Activated T-cell treated with anti-CD3 and anti-CD28 coated beads, Interleukin-2, amount 50 U/mL, for 4 hours (primary cell): ENCODE measurements around the gene PLPPR4. TPM values are rescaled to one million over a fixed set of nuclear protein-coding genes. Genes with fewer than 3 reads are reported as not detected.
"Not testable (repeated sequence)": the region's sequence is repeated elsewhere in the genome, so short reads cannot be mapped to it uniquely, and the experiment has no call there.

Experiments used
- ATAC-seq, 2 donors: fragments of 200-7000 bp; cut with Tn5 transposase; one replicate each; pipeline ENCODE4 v1.10.0; 2021
- DNase-seq: peaks from one replicate; pipeline ENCODE4 v3.0.0-alpha.2; 2020
- H3K27me3 Mint-ChIP-seq: one replicate; pipeline ENCODE4 v1.8.0; 2021; ENCODE audit warnings: low read depth, mixed read lengths
- H3K36me3 Mint-ChIP-seq: one replicate; pipeline ENCODE4 v1.8.0; 2022; ENCODE audit warnings: mixed read lengths; ENCODE audit not compliant: insufficient read depth
- H3K4me1 Mint-ChIP-seq: one replicate; pipeline ENCODE4 v1.8.0; 2021; ENCODE audit warnings: low read depth, mixed read lengths
- H3K4me3 Mint-ChIP-seq: one replicate; pipeline ENCODE4 v1.8.0; 2021; ENCODE audit warnings: mild to moderate bottlenecking, moderate library complexity, mixed read lengths
- H3K9me3 Mint-ChIP-seq: one replicate; pipeline ENCODE4 v1.8.0; 2021; ENCODE audit warnings: mixed read lengths
- total RNA-seq, 3 donors: library from RNA; stranded (reverse); gene quantifications; one replicate each; pipeline ENCODE4 v1.2.1, GENCODE V29; 2021

PLPPR4 gene
- total RNA-seq, 3 donors from 2014 or later: not detected

DNA sequence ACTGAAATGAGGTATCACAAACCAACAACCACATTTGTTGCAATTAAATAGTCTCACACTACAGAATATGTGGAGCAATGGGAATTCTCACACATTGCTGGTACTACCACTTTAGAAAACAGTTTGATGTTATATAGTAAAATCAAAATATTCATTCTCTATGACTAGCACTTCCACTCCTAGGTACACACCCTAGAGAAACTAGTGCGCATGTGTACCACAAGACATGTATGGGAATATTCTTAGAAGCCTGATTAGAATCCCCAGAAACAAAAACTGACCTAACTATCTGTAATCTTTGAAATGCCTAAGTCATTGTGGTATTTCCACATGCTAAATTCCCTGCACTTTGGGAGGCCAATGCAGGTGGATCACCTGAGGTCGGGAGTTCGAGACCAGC lies 18.1 kb upstream of the PLPPR4 start:
- ATAC-seq (no peak), DNase-seq (no peak)
- H3K4me3 Mint-ChIP-seq: no peak overlapping the region
- peaks cover 4% of the 10 kb centered on the region for H3K27me3 Mint-ChIP-seq
- no peaks in the 10 kb centered on the region for H3K4me1 Mint-ChIP-seq
- H3K36me3 Mint-ChIP-seq: no peaks in the 10 kb centered on the region
- no peaks in the 10 kb centered on the region for H3K9me3 Mint-ChIP-seq

DNA sequence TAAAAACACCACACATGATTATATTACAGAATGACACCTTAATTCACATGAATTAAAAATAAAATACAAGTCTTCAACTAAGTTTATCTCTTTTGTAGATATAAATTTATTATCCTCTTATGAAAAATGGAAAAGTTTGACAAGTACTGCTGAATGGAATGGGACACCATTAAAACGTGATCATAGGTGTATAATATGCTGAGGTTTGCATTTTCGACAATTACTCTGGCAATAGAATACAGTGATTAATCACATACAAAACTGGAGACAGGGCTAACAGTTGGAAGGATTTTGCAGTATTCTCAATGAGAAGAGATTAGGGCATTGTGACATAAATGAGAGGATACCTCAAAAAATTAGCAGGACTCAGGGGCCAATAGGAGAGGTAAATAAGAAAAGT lies 17.1 kb upstream of the PLPPR4 start:
- DNase-seq: no peak
- Mint-ChIP-seq H3K4me3 (no peak overlapping the region), H3K4me1 (no peaks in the 10 kb centered on the region), H3K27me3 (peaks cover 4% of the 10 kb centered on the region), H3K36me3 (no peaks in the 10 kb centered on the region), H3K9me3 (no peaks in the 10 kb centered on the region)
- ATAC-seq: no peak

DNA sequence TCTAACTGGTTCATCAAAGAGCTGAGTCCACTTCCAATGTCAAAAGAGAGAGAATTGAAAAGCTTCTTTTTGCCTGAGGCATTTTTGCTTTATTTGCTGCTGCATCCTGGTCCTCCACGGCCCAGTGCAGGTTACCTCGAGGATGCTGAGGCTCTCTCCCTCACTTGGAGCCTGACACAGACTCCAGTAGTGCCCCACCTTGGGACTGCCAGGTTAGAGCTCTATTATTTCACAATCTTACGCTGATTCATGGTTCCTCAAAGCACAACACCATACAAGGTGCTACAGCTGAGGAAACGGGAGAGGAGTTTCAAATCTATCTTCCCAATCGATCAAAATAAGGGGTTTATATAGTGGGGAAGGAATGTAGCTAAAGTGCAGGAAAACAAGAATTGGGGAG lies 13.6 kb upstream of the PLPPR4 start:
- no peak overlapping the region for H3K4me3 Mint-ChIP-seq
- no peaks in the 10 kb centered on the region for H3K4me1 Mint-ChIP-seq
- ATAC-seq (no peak), DNase-seq (no peak)
- peaks cover 4% of the 10 kb centered on the region for H3K27me3 Mint-ChIP-seq
- H3K9me3 Mint-ChIP-seq: no peaks in the 10 kb centered on the region
- H3K36me3 Mint-ChIP-seq: no peaks in the 10 kb centered on the region

DNA sequence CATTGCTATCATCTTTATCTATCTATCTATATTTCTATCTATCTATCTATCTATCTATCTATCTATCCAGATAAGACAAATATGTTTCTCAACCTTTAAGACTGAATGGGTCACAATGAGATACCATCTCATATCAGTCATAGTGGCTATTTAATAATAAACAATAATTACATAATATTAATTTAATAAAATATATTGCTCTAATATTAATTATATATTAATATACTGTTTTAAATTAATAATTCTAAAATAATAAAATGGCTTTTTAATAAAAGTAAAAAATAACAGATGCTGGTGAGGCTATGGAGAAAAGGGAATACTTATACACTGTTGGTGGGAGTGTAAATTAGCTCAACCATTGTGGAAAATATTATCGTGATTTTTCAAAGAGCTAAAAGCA lies 13.0 kb upstream of the PLPPR4 start:
- no peaks in the 10 kb centered on the region for H3K4me1 Mint-ChIP-seq
- H3K36me3 Mint-ChIP-seq: no peaks in the 10 kb centered on the region
- peaks cover 4% of the 10 kb centered on the region for H3K27me3 Mint-ChIP-seq
- no peak for ATAC-seq
- no peaks in the 10 kb centered on the region for H3K9me3 Mint-ChIP-seq
- DNase-seq: no peak
- no peak overlapping the region for H3K4me3 Mint-ChIP-seq

DNA sequence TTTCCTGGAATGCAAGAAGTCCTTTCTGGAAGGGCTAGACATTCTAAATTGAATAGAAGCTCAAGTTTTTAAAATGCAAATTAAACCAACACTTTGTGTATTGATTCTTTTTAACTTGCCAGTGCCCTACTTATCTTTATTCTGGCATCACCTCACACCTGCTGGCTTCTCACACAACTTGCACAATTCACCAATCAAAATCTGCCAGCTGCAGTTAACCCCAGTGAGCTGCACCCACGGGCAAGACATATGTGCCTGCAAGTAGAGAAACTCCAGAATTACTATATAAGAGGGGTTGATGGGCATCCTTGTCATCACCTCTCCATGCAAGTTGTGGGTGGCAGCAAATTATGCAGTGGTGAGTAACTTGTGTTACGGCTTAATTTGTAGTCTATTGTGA lies 11.7 kb upstream of the PLPPR4 start:
- H3K9me3 Mint-ChIP-seq: no peaks in the 10 kb centered on the region
- no peaks in the 10 kb centered on the region for H3K4me1 Mint-ChIP-seq
- H3K4me3 Mint-ChIP-seq: no peak overlapping the region
- H3K27me3 Mint-ChIP-seq: peaks cover 4% of the 10 kb centered on the region
- ATAC-seq (no peak), DNase-seq (no peak)
- no peaks in the 10 kb centered on the region for H3K36me3 Mint-ChIP-seq

DNA sequence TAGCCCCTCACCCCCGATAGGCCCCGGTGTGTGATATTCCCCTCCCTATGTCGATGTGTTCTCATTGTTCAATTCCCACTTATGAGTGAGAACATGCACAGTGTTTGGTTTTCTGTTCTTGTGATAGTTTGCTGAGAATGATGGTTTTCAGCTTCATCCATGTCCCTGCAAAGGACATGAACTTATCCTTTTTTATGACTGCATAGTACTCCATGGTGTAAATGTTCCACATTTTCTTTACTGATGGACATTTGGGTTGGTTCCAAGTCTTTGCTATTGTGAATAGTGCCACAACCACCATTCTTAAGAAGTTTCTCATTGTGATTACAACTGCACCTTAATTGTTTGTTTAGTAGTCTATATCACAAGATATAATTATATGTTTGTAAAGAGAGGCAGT lies 3.9 kb upstream of the PLPPR4 start:
- H3K4me1 Mint-ChIP-seq, H3K4me3 Mint-ChIP-seq, H3K36me3 Mint-ChIP-seq, ATAC-seq, H3K9me3 Mint-ChIP-seq, DNase-seq: not testable (repeated sequence)
- peaks cover 30% of the 10 kb centered on the region for H3K27me3 Mint-ChIP-seq

DNA sequence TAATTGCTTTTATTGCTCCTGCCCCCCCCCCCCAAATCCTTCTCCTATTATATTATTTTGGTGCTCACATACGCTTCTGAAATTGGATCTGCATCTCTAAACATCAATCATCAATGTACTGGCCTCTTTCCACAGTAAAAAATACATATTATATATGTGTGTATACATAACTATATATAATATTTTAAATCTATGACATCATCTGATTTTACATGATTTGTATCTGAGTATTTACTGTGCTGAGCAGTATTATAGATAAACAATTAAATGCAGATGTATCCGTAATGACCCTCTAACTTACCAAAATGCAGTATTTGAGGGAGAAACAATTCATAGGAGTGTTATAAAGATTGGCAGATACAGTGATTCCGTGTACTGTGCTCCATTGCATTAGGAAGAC lies 832 bp downstream of the PLPPR4 start:
- DNase-seq (no peak), ATAC-seq (no peak)
- H3K36me3 Mint-ChIP-seq: no peaks in the 10 kb centered on the region
- H3K4me1 Mint-ChIP-seq: no peaks in the 10 kb centered on the region
- H3K9me3 Mint-ChIP-seq: no peaks in the 10 kb centered on the region
- H3K4me3 Mint-ChIP-seq: no peak overlapping the region
- peaks cover 37% of the 10 kb centered on the region for H3K27me3 Mint-ChIP-seq

DNA sequence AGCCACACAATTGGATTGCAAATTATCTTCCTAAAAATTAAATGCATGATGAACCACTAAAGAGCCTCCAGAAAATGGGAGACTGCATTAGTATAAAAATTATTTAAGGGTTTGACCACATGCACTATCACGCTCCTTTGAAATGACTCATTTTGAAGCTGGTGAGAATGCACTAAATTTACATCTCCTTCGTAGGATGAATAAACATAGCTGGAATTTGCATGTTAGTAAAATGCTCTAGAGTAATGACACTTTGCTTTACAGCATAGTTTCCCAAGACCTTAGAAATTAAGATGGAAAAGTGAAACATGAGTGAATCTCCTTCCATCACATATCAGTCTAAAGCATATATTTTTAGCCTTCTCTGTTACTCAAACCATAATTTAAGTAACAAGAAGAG lies 2.4 kb downstream of the PLPPR4 start:
- no peak for DNase-seq
- Mint-ChIP-seq H3K36me3 (no peaks in the 10 kb centered on the region), H3K4me3 (no peak overlapping the region), H3K9me3 (no peaks in the 10 kb centered on the region), H3K27me3 (peaks cover 35% of the 10 kb centered on the region), H3K4me1 (no peaks in the 10 kb centered on the region)
- no peak for ATAC-seq

DNA sequence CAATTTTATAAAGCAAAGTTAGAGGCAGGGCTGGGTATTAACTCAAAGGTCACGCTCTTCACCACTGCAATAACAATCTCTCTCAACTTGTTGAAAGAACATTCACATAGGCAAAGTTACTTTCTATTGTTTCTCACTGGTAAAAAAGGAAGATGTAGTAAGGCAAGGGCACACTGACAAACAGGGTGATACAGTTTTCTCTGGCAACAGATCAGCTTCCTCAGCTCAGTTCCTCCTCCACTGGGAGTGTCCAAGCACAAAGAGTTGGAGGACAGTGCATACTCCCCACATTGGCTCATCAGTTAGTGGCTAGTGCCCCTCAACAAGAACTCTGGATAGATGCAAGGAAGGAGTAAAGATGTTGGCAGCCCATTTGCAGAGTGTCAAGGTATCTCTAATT lies 3.7 kb downstream of the PLPPR4 start:
- peaks cover 1% of the 10 kb centered on the region for H3K9me3 Mint-ChIP-seq
- H3K4me1 Mint-ChIP-seq: no peaks in the 10 kb centered on the region
- peaks cover 24% of the 10 kb centered on the region for H3K27me3 Mint-ChIP-seq
- ATAC-seq (no peak), DNase-seq (no peak)
- no peak overlapping the region for H3K4me3 Mint-ChIP-seq
- no peaks in the 10 kb centered on the region for H3K36me3 Mint-ChIP-seq

DNA sequence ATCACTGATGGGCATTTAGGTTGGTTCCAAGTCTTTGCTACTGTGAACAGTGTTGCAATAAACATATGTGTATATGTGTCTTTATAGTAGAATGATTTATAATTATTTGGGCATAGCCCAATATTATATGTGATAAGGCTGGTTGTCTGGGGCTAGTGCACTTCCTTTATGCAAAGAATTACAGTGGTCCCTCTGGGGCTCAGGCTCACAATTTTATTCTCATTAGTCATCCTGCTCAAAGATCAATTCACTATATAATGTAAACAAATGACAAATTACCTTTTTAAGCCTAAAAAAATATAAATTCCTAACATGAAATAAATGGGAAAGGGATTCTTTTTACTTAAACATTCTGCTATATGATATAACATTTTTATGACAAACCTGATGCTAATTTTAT lies 5.0 kb downstream of the PLPPR4 start:
- peaks cover 14% of the 10 kb centered on the region for H3K27me3 Mint-ChIP-seq
- peaks cover 11% of the 10 kb centered on the region for H3K9me3 Mint-ChIP-seq
- H3K4me3 Mint-ChIP-seq: no peak overlapping the region
- no peaks in the 10 kb centered on the region for H3K36me3 Mint-ChIP-seq
- no peaks in the 10 kb centered on the region for H3K4me1 Mint-ChIP-seq
- no peak for DNase-seq
- no peak for ATAC-seq

DNA sequence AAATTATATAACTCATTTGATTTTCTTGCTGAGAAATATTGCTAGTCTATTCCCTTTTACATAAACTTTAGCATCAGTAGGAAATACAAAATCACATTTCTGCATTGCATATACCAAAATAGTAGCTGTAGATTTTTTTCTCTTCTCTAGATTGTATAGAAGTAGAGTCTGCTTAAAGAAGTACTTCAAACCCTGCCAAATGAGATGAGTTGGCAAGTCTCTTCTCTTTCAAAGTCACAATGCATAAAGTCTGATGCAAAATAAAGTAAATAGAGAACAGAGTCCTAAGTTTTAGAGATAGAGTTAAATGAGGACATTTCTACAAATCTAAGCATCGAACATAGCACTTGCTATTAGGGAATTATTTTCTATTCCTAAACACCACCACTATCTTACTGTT lies 6.4 kb downstream of the PLPPR4 start:
- Mint-ChIP-seq H3K9me3 (peaks cover 16% of the 10 kb centered on the region), H3K36me3 (no peaks in the 10 kb centered on the region)
- ATAC-seq: no peak

DNA sequence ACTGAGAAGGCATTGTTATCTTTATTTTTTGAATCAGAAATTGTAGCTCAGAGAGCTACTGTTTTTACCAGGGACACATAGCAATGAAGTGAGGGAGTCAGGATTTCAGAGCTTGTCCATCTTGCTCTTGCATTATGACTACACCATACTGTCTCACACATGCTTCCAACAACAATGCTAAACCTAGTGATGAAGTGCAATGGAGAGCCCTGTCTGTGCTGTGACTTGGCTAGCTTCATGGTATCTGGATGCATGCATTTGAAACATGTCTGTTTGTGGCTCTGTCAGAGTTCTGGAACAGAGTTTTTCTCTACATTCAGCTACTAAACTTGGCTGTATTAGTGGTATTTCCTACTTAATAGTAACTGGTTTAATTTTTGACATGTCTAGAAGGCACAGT lies 7.0 kb downstream of the PLPPR4 start:
- H3K9me3 Mint-ChIP-seq: peaks cover 16% of the 10 kb centered on the region
- DNase-seq (no peak), ATAC-seq (no peak)
- H3K4me1 Mint-ChIP-seq: no peaks in the 10 kb centered on the region
- H3K27me3 Mint-ChIP-seq: peaks cover 1% of the 10 kb centered on the region
- no peaks in the 10 kb centered on the region for H3K36me3 Mint-ChIP-seq
- no peak overlapping the region for H3K4me3 Mint-ChIP-seq

More for the DNA sequence above, 6.4 kb downstream of the PLPPR4 start:
- Mint-ChIP-seq H3K4me3 (no peak overlapping the region), H3K27me3 (peaks cover 4% of the 10 kb centered on the region), H3K4me1 (no peaks in the 10 kb centered on the region)
- DNase-seq: no peak

DNA sequence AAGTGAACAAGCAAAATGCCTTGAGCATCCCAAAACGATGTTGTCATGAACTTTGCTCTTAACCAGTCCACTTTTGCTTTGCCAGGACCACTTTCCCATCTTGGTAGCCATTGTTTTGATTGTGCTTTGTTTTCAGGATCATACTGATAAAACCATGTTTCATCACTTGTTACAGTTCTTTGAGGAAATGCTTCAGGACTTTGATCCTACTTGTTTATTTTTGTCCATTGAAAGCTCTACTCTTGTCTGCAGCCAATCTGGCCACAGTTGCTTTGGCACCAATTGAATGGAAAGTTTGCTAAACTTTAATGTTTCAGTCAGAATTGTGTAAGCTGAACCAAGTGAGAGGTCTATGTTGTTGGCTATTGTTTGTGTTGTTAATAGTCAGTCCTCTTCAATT lies 12.8 kb downstream of the PLPPR4 start:
- Mint-ChIP-seq H3K9me3 (peaks cover 16% of the 10 kb centered on the region), H3K4me1 (no peaks in the 10 kb centered on the region), H3K36me3 (no peaks in the 10 kb centered on the region), H3K4me3 (no peak overlapping the region), H3K27me3 (peaks cover 4% of the 10 kb centered on the region)
- DNase-seq (no peak), ATAC-seq (no peak)

DNA sequence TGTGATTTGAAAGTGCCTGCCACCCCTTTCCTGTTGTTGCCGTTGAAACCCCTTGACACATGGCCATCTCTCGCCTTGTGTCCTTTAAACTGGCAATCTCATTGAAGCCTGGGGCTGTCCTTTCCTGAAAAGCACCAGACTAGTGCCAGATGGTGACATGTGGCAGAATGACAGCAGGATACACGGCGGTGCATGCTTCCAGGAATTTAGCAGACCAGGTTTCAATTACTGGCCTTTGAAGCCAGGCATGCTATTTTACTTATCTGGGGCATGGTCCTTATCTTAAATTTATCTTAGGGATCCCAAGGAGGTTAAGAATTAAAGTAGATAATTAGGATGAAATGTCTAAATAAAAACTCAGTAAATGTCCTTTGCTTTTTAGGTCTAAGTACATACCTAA lies 15.2 kb downstream of the PLPPR4 start:
- Mint-ChIP-seq H3K27me3 (peaks cover 5% of the 10 kb centered on the region), H3K4me3 (no peak overlapping the region), H3K36me3 (no peaks in the 10 kb centered on the region), H3K9me3 (peaks cover 4% of the 10 kb centered on the region), H3K4me1 (no peaks in the 10 kb centered on the region)
- ATAC-seq (no peak), DNase-seq (no peak)

DNA sequence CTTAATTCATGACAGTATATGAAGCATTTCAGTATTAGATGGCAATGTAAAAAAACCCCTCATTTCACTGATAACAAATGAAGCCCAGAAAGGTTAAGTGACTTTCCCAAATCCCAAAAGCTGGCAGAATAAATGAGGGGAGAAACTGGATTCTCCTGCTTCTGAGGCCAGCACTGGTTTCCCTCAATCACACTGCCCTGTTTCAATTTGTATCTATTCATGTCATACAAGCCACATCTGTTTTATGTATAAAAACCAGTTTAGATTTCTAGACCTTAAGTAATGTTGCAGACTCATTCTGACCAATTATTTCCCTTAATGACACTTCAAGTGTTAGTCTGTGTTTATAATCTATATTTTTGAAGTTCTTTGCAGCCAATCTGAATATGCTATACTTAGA lies 16.8 kb downstream of the PLPPR4 start:
- ATAC-seq: no peak
- Mint-ChIP-seq H3K9me3 (no peaks in the 10 kb centered on the region), H3K36me3 (no peaks in the 10 kb centered on the region), H3K4me1 (no peaks in the 10 kb centered on the region), H3K4me3 (no peak overlapping the region), H3K27me3 (peaks cover 5% of the 10 kb centered on the region)
- no peak for DNase-seq

DNA sequence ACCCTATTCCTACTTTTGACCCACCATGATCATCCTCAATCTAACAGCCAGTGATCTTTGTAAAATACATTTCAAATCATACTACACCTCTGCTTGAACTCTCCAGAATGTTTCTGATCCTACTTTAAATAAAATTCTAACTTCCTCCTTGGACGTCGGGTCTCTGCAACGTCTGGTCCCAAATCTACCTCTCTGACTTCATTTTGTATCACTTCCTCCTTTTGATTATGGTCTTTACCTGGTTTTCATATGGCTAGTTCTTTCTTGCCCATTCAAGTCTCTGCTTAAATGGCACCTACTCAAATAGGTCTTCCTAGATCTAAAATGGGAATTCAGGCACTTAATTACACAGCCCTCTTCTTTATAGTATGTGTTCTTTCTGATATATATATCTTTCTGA lies 18.2 kb downstream of the PLPPR4 start:
- DNase-seq (no peak), ATAC-seq (no peak)
- Mint-ChIP-seq H3K4me3 (no peak overlapping the region), H3K36me3 (no peaks in the 10 kb centered on the region), H3K27me3 (peaks cover 7% of the 10 kb centered on the region), H3K4me1 (no peaks in the 10 kb centered on the region), H3K9me3 (peaks cover 4% of the 10 kb centered on the region)
